RPMI8226 (cell line): Measurements from ENCODE around the gene RIPK1.
"Not testable (repeated sequence)": the region's sequence is repeated elsewhere in the genome, so short reads cannot be mapped to it uniquely, and the experiment has no call there.

Experiments
- DNase-seq: peaks from one replicate; pipeline ENCODE4 v3.0.0-alpha.2; 2015

Gene RIPK1

DNA sequence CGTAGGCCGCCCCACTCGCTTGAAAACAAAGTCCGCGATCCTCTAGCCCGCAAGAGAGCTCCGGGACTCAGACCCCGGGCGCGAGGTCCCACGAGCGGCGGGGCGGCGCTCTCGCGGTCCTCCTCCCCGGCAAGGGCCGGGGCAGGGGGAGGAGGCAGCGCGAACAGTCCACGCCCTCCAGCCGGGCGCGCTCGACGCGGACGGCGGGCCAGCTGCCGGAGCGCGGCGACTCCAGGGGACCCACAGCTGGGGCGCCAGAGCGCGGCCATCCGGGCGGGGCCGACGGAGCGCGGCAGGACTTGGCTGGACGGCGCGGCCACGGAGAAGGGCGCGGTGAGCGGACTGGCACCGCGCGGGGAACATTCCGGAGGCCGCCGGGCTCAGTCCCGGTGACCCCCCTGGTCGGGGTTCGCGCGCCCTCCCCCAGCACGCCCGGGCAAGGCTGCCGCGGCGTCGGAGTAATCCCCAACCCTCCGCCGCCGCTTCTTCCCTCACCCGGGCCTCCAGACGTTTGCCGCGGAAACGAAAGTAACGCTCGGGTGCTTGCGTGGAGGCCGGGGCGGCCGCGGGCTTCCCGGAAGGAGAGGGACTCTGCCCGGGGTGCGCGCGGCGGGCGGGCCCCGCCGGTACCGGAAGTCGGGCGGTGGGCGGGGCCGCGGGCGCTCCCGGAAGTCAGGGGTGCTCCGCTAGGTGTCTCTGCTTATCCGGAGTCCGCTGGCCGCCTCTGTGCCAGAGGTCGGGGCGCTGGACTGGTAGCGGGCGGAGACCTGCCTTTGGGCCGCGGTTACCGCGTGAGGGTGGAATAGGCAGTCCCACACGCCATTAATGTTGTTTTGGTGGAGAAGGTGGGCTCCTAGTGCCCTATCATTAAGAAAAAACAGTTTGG, at the start of gene RIPK1:
RIPK1 (plus strand) TSS at position 166 of the 886 bp plus-strand sequence. CDS start 8,330 bp downstream, outside the sequence.
- DNase-seq = peak; percentile 99

DNA sequence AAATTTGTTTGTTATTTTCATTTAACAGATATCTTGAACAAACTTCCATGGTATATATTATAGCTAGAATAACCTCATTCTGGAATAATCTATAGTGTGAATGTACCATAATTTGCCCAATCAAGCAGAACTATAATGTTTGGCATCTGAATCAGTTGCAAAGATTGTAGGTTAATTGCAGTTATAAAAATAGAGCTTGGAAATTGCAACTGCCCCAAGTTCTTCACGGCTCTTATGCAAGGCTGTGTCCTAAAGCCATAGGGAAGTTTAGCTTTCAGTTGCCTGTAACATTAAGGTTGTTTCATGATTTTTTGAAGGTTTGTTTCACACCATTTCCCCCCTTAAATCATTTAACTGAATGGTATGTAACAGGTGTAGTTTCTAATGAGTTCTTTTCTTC, 49.2 kb upstream of the RIPK1 start:
- no peak for DNase-seq

DNA sequence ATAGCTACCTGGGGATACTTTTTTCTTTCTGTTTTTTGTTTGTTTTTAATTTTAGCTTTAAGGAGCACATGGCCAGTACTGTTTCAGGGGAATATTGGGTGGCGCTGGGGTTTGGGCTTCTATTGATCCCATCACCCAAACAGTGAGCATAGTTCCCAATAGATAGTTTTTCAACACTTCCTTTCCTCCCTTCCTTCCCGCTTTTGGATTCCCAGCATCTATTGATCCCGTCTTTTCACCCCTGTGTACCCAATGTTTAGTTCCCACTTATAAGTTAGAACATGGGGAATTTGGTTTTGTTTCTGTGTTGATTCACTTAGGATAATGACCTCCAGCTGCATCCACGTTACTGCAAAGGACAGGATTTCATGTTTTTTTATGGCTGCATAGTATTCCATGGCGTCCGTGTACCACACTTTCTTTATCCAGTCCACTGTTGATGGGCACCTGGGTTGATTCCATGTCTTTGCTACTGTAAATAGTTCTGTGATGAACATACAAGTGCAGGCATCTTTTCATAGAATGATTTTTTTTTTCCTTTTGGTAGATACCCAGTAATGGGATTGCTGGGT, 48.5 kb upstream of the RIPK1 start:
- DNase-seq = no peak

DNA sequence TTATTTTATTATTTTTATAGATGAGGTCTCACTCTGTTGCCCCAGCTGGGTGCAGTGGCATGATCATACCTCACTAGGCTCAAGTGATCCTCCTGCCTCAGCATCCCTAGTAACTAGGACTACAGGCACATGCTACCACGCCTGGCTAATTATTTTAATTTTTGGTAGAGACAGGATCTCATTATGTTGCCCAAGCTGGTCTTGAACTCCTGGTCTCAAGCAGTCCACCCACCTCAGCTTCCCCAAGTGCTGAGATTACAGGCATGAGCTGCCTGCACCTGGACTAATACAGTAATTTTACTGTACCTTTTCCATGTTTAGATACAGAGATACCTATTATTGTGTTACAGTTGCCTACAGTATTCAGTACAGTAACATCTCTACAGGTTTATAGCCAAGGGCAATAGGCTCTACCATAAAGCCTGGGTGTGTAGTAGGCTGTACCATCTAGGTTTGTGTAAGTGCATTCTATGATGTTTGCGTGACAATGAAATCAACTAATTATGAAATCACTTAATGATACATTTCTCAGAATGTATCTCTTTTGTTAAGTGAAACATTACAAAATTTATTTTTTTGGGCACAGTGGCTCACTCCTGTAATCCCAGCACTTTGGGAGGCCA, 47.2 kb upstream of the RIPK1 start:
- DNase-seq = not testable (repeated sequence)

DNA sequence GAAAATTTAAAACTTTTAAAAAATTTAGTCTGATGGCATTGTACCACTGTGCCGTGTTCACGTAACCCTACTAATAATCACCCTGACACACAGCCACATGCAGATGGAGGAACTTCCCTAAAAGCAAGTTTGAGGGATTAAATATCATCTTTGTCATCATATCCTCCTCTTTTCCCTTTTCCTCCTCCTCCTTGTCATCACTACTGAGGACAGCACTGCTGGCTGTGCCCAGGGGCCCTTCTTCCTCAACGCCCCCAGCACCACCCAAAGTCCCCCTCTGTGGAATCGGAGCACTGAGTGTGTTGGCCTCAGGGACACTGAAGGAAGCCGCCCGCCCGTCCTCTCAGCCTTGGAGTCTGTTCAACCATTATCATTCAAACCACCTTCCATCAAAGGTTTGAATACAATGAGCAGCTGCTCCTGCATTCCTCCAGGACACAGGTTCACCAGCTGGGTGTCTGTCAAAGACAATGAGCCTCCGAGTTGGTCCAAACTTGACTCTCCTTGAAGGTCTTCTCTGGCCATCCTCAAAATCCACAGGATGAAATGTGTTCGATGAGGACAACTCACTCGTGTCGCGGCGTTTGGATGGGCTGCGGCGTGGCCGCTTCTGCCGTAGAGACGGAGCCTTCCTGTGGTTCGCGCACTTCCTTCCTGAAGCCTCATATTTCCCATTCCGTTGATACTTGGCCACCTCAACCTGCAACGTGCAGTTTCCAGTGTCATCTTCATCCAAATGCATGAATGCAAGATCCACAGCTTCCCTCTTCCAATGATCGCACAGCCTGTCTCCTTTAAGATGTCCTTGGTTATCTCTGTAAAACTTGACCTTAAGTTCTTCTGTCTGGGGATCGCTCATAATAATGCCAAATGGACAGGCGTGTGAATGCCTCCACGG, 45.3 kb upstream of the RIPK1 start:
- DNase-seq = peak; percentile 61

DNA sequence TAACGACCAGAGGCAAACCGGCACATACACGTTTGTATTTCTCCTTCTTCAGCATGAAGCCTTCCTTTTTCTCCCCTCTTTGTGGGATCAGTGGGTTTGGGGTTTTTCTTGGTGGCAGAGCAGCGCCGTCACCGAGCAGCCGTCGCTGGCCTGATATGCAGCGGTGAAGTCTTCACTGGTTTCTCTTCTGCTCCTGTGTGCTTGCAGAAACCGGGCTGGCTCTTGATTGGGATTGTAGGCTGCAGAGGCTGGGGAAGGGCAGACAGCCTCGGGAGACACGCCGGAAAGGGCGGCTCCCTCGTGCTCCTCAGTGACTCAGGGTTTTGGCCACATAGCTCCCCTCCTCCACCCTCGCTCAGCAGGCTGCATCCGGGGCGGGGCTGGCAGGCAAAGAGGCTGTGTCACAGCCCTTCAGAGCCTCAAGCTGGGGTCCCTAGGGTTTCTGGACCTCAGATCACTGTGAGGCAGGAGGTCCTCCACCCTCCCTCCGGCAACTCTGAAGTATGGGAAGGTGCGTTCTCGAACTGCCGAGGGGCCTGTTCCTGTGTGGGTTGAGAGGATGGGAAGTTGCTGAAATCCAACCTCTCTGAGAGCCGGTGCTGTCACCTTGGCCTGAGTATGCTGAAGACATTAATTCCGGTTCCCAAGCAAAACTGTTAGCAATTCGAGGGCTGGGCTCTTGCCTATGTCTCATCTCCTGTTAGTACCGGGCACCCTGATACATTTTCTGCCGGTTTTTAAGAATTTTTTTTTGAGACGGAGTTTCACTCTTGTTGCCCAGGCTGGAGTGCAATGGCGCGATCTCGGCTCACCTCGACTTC, 44.4 kb upstream of the RIPK1 start:
- DNase-seq = peak; percentile 99

DNA sequence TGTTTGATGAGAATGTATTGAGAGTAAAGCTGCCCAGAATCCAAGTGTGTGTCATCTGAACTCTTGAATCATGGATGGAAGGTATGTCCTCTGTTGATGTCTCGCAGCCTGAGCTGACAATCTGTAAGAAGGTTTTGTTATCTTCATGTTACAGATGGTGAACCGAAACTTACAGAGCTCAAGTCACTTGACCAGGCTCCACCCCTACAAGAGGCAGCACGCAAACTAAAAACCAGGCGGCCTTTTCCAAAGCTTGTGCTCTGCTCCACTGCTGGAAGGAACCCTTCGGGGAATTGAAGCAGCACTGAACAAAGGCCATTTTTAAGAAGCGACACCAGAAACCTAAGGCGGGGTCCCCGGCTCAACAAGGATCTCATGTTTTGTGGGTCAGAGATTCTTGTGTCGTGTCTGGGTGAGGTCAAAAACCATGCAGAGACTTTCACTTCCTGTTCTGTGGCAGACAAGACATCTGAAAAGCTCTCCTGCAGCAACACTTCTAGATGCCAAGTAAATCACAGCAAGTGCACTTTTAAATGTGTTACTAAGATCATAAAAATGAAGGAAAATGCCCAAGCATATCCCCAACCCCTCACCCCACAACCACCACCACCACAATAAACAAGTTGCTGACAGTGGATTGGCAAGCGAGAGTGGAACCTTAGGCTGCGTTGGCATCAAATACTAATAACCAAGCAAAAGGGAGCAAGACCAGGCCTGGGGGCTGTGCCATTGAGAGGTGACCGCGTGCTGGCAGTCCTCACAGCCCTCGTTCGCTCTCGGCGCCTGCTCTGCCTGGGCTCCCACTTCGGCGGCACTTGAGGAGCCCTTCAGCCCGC, 41.3 kb upstream of the RIPK1 start:
- peak; percentile 92 for DNase-seq

DNA sequence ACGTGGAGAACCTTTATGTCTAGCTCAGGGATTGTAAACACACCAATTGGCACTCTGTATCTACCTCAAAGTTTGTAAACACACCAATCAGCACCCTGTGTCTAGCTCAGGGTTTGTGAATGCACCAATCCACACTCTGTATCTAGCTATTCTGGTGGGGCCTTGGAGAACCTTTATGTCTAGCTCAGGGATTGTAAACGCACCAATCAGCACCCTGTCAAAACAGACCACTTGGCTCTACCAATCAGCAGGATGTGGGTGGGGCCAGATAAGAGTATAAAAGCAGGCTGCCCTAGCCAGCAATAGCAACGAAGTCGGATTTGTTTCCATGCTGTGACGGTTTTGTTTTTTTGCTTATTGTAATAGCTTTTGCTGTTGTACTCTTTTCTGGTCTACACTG, 40.1 kb upstream of the RIPK1 start:
- not testable (repeated sequence) for DNase-seq

DNA sequence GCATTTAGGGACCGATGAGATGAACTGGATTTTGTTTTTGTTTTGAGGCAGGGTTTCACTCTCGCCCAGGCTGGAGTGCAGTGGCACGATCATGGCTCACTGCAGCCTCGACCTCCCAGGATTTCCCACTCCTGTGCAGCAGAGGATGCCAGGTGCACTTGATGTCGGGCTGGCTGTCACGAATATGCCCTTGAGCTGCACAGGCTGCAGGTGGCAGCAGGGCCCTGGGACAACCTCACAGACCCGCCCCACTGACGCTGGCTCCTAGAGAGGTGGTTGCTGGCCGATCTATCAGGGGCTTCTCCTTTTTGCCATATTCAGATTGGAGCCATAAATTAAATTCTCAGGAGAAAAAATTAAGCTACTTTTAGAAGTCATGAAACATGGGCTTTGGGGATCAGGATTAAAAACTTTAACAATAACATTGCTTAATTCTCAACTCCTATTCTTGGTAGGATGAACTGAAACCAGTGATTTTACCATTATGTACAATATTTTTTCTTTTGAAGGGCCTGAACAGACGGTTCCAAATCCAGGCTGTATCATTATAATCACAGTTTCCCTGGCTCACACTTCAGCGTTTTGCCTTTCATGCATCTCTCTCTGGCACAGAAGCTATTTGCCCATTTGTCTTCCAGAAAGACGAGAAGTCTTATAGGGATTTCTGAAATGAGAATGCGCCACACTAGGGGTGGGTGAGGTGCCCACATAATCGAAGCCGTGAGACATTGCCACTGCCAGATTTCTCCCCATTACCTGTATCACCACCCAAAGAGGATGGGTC, 36.2 kb upstream of the RIPK1 start:
- peak; percentile 93 for DNase-seq

DNA sequence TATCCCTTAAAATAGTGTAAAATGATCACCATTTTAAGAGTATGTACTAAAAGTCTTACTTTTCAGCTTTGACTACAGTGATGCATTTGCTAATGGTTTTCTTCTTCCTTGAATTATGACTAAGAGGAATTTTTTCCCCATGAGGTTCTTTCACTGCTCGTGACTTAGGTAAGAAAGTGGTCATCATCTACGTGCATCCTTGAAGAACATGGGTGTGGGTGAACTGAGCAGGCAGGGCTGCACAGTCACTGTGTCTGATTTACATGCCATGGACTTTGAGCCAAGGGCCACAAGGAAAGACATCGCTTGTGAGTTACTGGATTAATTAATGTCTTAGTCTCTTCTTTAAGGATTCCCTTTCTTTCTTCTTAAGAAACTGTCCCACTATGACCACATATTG, 35.3 kb upstream of the RIPK1 start:
- DNase-seq = no peak

DNA sequence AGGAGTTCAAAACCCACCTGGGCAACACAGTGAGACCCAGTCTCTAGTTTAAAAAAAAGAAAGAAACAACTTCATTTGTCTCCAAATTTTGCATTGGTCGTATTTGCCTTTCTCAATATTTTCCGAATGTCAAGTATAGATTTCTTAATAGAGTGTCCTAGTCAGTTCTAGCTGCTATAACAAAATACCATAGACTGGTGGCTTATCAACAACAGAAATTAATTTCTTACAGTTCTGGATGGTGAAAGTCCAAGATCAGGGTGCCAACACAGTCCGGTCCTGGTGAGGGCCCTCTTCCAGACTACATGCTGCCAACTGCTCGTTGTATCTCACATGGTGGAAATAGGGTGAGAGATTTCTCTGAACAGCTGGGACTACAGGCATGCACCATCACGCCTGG, 34.6 kb upstream of the RIPK1 start:
- DNase-seq = no peak

DNA sequence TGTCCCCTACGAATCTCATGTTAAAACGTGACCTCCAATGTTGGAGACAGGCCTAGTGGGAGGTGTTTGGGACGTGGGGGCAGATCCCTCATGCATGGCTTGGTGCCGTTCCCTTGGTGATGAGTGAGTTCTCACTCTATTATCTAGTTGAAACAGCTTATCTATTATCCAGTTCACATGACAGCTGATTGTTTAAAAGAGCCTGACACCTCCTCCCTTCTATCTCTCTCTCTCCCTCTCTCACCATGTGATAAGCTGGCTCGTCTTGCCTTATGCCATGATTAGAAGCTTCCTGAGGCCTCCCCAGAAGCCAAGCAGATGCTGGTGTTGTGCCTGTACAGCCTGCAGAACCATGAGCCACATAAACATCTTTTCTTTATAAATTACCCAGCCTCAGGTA, 32.9 kb upstream of the RIPK1 start:
- DNase-seq = no peak

DNA sequence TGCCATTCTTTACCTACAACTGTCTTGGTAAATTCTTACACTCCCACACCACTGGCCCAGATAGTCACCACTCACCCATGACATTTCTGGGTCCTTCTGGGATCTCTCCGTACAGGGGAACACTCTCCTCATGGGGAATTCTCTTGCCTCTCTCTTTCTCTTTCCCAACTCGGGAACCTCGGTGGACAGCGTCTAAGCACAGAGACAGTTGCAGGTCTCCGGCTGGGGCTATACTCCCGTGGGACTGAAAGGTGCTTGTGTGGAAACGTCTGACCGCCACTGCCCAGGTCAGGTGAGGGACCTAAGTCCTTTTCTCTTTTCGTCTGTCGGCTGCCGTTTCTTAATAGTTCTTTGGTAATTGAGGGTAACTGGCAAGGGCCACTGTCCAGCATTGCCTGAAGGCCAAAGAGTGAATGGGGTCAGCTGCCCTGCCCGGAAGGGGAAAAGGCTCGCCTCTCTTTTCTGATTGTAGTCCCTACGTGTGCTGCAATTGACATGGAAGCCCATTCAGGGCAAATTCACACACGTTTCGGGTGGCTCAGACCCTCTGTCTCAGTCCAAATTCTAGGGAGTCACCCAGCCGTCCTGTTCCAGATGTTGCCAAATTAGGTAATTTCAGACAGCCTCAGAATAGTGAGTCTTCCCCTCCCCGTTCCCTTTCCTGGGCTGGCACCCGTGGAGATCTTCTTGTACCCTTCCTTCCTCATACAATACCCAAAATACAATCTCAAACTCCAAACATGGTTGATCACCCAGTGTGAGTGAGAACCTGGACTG, 31.2 kb upstream of the RIPK1 start:
- DNase-seq = no peak

DNA sequence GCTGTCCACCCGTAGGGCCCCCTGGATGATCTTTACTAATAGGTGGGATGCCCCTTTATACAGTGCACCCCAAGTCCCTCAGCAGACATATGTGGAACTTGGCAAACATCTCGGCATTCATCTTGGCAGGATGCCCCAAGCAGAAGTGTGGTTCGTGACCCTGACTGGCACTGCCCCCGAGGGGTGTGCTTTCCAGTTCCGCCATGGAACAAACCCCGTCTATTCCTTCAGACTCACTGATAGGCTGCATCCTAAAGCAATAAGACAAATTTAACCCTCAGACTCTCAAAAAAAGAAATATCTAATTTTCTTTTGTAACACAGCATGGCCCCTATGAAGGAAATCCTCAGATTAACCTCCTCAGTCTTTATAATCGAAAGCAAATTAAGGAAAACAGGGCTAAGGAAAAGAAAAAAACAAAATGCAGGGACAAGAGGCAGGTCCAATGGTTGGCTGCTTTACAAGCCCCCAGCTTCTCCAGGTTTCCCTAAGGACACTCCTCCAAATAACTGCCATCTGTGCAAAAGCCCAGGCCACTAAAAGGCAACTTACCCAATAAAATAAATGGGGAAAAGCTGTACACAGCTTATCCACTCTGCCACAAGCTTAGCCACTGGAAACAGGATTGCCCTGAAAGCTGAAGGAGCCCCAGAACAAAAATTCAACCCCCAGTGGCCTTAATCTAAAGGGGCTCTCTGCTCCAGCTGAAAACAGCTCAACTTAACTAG, 30.5 kb upstream of the RIPK1 start:
- DNase-seq = peak; percentile 71

DNA sequence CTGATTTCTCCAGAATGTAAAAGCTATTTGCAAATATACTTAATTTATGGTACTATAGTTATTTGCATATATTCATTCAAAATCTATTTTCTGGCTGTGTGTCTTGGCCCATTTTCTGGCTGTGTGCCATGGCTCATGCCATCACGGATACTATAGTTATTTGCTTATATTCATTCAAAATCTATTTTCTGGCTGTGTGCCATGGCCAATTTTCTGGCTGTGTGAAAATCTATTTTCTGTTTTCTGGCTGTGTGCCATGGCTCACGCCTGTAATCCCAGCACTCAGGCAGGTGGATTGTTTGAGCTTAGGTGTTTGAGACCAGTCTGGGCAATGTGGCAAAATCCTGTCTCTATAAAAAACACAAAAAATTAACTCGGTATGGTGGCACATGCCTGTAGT, 28.9 kb upstream of the RIPK1 start:
- peak; percentile 92 for DNase-seq

DNA sequence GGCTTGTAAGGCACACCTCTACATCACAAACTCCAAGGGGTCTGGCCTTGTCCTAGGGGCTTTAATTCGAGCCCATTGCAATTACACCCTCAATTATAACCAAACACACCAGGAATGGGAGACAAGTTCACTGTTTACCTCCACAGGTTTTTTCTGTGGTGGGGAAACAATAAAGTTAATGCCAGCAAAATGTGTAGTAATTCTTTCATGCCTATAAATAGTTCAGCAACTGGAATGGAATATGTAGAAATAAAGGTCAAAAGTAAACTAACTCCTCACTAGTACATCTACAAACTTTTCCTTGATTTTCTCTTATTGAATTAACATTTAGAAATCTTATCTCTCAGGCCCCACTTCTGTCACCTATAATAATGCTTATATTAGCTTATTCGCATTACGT, 27.1 kb upstream of the RIPK1 start:
- no peak for DNase-seq

DNA sequence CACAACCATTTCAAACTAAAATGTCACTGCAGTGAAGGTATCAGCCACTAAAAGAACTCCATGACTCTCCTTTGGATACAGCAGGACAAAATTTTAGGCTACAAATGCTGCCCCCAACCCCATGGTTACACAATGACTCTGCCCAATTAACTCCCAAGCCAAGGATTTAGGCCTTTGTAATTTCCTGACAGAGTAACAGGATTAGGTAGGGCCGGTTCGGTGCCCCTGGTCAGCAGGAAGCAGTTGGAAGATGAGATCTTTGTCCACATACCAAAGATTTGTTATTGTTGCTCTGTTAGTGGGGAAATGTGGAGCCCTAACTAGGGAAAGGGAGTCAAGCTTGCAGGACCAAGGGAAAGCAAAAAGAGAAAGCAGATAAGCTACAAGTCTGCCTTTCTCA, 26.7 kb upstream of the RIPK1 start:
- DNase-seq = no peak

DNA sequence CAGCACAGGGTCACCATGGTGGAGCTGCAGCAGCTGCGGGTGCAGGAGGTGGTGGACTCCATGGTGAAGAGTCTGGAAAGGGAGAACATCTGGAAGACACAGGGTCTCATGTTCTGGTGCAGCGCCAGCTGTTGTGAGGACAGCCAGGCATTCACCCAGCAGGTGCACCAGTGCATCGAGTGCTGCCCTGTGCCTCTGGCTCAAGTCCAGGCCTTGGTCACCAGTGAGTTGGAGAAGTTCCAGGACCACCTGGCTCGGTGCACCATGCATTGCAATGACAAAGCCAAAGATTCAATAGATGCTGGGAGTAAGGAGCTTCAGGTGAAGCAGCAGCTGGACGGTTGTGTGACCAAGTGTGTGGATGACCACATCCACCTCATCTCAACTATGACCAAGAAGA, 22.9 kb upstream of the RIPK1 start:
- DNase-seq = peak; percentile 100

DNA sequence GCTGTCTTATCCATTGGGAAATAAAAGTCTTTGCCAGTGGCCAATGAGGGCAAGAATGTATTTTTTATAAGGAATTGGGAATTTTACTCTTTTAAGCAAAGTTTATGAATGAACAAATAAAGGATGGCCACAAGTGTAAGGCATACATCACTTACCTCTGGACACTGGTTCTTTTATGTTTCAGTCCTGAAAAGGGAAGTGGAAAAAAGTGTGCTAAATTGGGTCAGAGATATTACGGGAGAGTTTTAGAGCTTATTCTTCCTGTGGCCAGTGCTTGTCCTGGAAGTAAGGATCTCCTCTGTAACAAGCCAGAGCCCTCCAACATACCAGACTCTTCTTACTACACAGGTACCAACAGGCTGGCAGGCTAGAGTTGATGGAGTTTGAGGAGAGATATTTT, 22.5 kb upstream of the RIPK1 start:
- no peak for DNase-seq
